Measurements from ENCODE around the gene CASP1. TPM values are rescaled to one million over a fixed set of nuclear protein-coding genes. Genes with fewer than 3 reads are reported as not detected.

The CASP1 gene
- total RNA-seq, 1 donor from 2014 or later = not detected

- no peak overlapping the region for H3K27ac Mint-ChIP-seq
- H3K4me3 Mint-ChIP-seq (ENCODE audit: low read depth) = no peak overlapping the region
- no peaks in the 10 kb centered on the region for H3K4me1 Mint-ChIP-seq (ENCODE audit: low read depth)
- DNase-seq (ENCODE audit: low spot score, unreplicated experiment) = no peak
- H3K9me3 Mint-ChIP-seq (ENCODE audit: low read depth) = no peaks in the 10 kb centered on the region
- TF ChIP-seq CTCF (IDR thresholded peaks at IDR 0.05; ENCODE audit: unreplicated experiment) = no peak
- no peaks in the 10 kb centered on the region for H3K27me3 Mint-ChIP-seq
- no peaks in the 10 kb centered on the region for H3K36me3 Mint-ChIP-seq (ENCODE audit: insufficient read depth)
Observed at GRCh38 chr11:105024394-105024793, 10.6 kb downstream of the CASP1 start.

GRCh38 chr11:105023003-105023402 is 11.9 kb downstream of the CASP1 start, which contains the start of gene CASP5:
Gene CASP5 (minus strand): TSS chr11:105023168. CDS start chr11:105023136, 32 bp downstream.
- no peak within 1 kb of the TSS for H3K27ac Mint-ChIP-seq
- H3K9me3 Mint-ChIP-seq (ENCODE audit: low read depth) = no peaks in the 10 kb centered on the region
- no peak for DNase-seq (ENCODE audit: low spot score, unreplicated experiment)
- TF ChIP-seq CTCF (IDR thresholded peaks at IDR 0.05; ENCODE audit: unreplicated experiment) = no peak
- H3K36me3 Mint-ChIP-seq (ENCODE audit: insufficient read depth) = no peaks in the 10 kb centered on the region
- H3K4me1 Mint-ChIP-seq (ENCODE audit: low read depth) = no peaks in the 10 kb centered on the region
- no peaks in the 10 kb centered on the region for H3K27me3 Mint-ChIP-seq
- H3K4me3 Mint-ChIP-seq (ENCODE audit: low read depth) = no peak within 1 kb of the TSS

- Mint-ChIP-seq H3K36me3 (ENCODE audit: insufficient read depth) (no peaks in the 10 kb centered on the region), H3K4me3 (ENCODE audit: low read depth) (no peak overlapping the region), H3K27me3 (no peaks in the 10 kb centered on the region), H3K9me3 (ENCODE audit: low read depth) (no peaks in the 10 kb centered on the region), H3K4me1 (ENCODE audit: low read depth) (no peaks in the 10 kb centered on the region), H3K27ac (no peak overlapping the region)
- TF ChIP-seq CTCF (IDR thresholded peaks at IDR 0.05; ENCODE audit: unreplicated experiment) = no peak
- no peak for DNase-seq (ENCODE audit: low spot score, unreplicated experiment)
Observed at GRCh38 chr11:105022527-105022926, 12.4 kb downstream of the CASP1 start.

- Mint-ChIP-seq H3K27me3 (no peaks in the 10 kb centered on the region), H3K36me3 (ENCODE audit: insufficient read depth) (no peaks in the 10 kb centered on the region), H3K4me3 (ENCODE audit: low read depth) (no peak overlapping the region), H3K4me1 (ENCODE audit: low read depth) (no peaks in the 10 kb centered on the region), H3K9me3 (ENCODE audit: low read depth) (no peaks in the 10 kb centered on the region), H3K27ac (no peak overlapping the region)
- DNase-seq (ENCODE audit: low spot score, unreplicated experiment) = no peak
- TF ChIP-seq CTCF (IDR thresholded peaks at IDR 0.05; ENCODE audit: unreplicated experiment) = no peak
Observed at GRCh38 chr11:105007463-105007862, 27.5 kb downstream of the CASP1 start.

- Mint-ChIP-seq H3K4me1 (ENCODE audit: low read depth) (no peaks in the 10 kb centered on the region), H3K9me3 (ENCODE audit: low read depth) (peaks cover 7% of the 10 kb centered on the region), H3K36me3 (ENCODE audit: insufficient read depth) (no peaks in the 10 kb centered on the region), H3K4me3 (ENCODE audit: low read depth) (no peak overlapping the region), H3K27ac (no peak overlapping the region), H3K27me3 (no peaks in the 10 kb centered on the region)
- TF ChIP-seq CTCF (IDR thresholded peaks at IDR 0.05; ENCODE audit: unreplicated experiment) = no peak
- no peak for DNase-seq (ENCODE audit: low spot score, unreplicated experiment)
Observed at GRCh38 chr11:105005451-105005845, 29.5 kb downstream of the CASP1 start.

Data from progenitor cell of endocrine pancreas (in vitro differentiated cells).